ENCODE measurements around the gene ZNF414. TPM values are rescaled to one million over a fixed set of nuclear protein-coding genes. Genes with fewer than 3 reads are reported as not detected.

ZNF414 gene
- total RNA-seq, 1 donor from 2014 or later = 27.2 TPM

GRCh38 chr19:8477889-8478288 lies 36.1 kb downstream of the ZNF414 start:
- H3K4me1 Mint-ChIP-seq (ENCODE audit: low read depth, unreplicated experiment) = peaks cover 8% of the 10 kb centered on the region
- no peak for TF ChIP-seq CTCF (IDR thresholded peaks at IDR 0.05; ENCODE audit: partially characterized antibody, unreplicated experiment)
- DNase-seq = no peak
- H3K27ac Mint-ChIP-seq (ENCODE audit: unreplicated experiment) = peak overlapping the region; percentile 72
- H3K4me3 Mint-ChIP-seq (ENCODE audit: unreplicated experiment) = peak overlapping the region; percentile 16
- H3K36me3 Mint-ChIP-seq (ENCODE audit: unreplicated experiment) = peaks cover 5% of the 10 kb centered on the region
- H3K27me3 Mint-ChIP-seq (ENCODE audit: unreplicated experiment) = peaks cover 5% of the 10 kb centered on the region
- H3K9me3 Mint-ChIP-seq (ENCODE audit: unreplicated experiment) = peaks cover 12% of the 10 kb centered on the region

- Mint-ChIP-seq H3K4me3 (ENCODE audit: unreplicated experiment) (no peak overlapping the region), H3K36me3 (ENCODE audit: unreplicated experiment) (peaks cover 5% of the 10 kb centered on the region), H3K27me3 (ENCODE audit: unreplicated experiment) (peaks cover 5% of the 10 kb centered on the region), H3K4me1 (ENCODE audit: low read depth, unreplicated experiment) (peaks cover 8% of the 10 kb centered on the region), H3K27ac (ENCODE audit: unreplicated experiment) (no peak overlapping the region), H3K9me3 (ENCODE audit: unreplicated experiment) (peaks cover 12% of the 10 kb centered on the region)
- no peak for TF ChIP-seq CTCF (IDR thresholded peaks at IDR 0.05; ENCODE audit: partially characterized antibody, unreplicated experiment)
- DNase-seq = no peak
These were observed 37.4 kb downstream of the ZNF414 start for GRCh38 chr19:8476524-8476923.

- H3K4me3 Mint-ChIP-seq (ENCODE audit: unreplicated experiment) = no peak overlapping the region
- H3K4me1 Mint-ChIP-seq (ENCODE audit: low read depth, unreplicated experiment) = peaks cover 5% of the 10 kb centered on the region
- no peaks in the 10 kb centered on the region for H3K36me3 Mint-ChIP-seq (ENCODE audit: unreplicated experiment)
- DNase-seq = no peak
- H3K27me3 Mint-ChIP-seq (ENCODE audit: unreplicated experiment) = peaks cover 6% of the 10 kb centered on the region
- H3K9me3 Mint-ChIP-seq (ENCODE audit: unreplicated experiment) = peaks cover 6% of the 10 kb centered on the region
- H3K27ac Mint-ChIP-seq (ENCODE audit: unreplicated experiment) = no peak overlapping the region
- TF ChIP-seq CTCF (IDR thresholded peaks at IDR 0.05; ENCODE audit: partially characterized antibody, unreplicated experiment) = no peak
These were observed 39.0 kb downstream of the ZNF414 start for GRCh38 chr19:8475005-8475404.

GRCh38 chr19:8473648-8474476 lies 40.1 kb downstream of the ZNF414 start:
- no peak for TF ChIP-seq CTCF (IDR thresholded peaks at IDR 0.05; ENCODE audit: partially characterized antibody, unreplicated experiment)
- Mint-ChIP-seq H3K4me1 (ENCODE audit: low read depth, unreplicated experiment) (peaks cover 5% of the 10 kb centered on the region), H3K9me3 (ENCODE audit: unreplicated experiment) (peaks cover 6% of the 10 kb centered on the region), H3K36me3 (ENCODE audit: unreplicated experiment) (no peaks in the 10 kb centered on the region), H3K4me3 (ENCODE audit: unreplicated experiment) (no peak overlapping the region), H3K27me3 (ENCODE audit: unreplicated experiment) (peaks cover 6% of the 10 kb centered on the region), H3K27ac (ENCODE audit: unreplicated experiment) (peak overlapping the region; percentile 67)
- DNase-seq = no peak

Data from glutamatergic neuron (in vitro differentiated cells).